GM12878 (cell line): ENCODE measurements around the gene PPP1R13B. TPM values are rescaled to one million over a fixed set of nuclear protein-coding genes. Genes with fewer than 3 reads are reported as not detected.

Source experiments
- CREB1 ChIP-seq: IDR thresholded peaks from 2 replicates; pipeline ENCODE4 v1.6.1; 2012; ENCODE audit warnings: low read depth, mild to moderate bottlenecking, inconsistent platforms
- EED ChIP-seq: sonication (generic); IDR thresholded peaks from 2 replicates; pipeline ENCODE4 v1.6.1; 2016; ENCODE audit warnings: antibody characterized with exemption, low read depth
- ESRRA ChIP-seq: IDR thresholded peaks from 2 replicates; pipeline ENCODE4 v1.6.1; 2012; ENCODE audit warnings: mild to moderate bottlenecking, low read length, improper control_type of control experiment
- FOXK2 ChIP-seq: fragments of 450-650 bp; IDR thresholded peaks from 2 replicates; pipeline ENCODE4 v1.6.1; 2017; ENCODE audit warnings: mild to moderate bottlenecking, moderate library complexity
- IKZF1 ChIP-seq: fragments of 450-650 bp; conservative IDR thresholded peaks from 2 replicates; pipeline ENCODE4 v1.6.1; 2017; ENCODE audit warnings: antibody characterized with exemption, mild to moderate bottlenecking
- MTA2 ChIP-seq: fragments of 450-650 bp; IDR thresholded peaks from 2 replicates; pipeline ENCODE4 v1.6.1; 2016; ENCODE audit warnings: low read depth, mild to moderate bottlenecking, moderate library complexity
- POLR2AphosphoS5 ChIP-seq: IDR thresholded peaks from 2 replicates; pipeline ENCODE4 v1.6.1; 2011; ENCODE audit warnings: mild to moderate bottlenecking, low read length, inconsistent platforms
- RAD51 ChIP-seq: fragments of 450-650 bp; IDR thresholded peaks from 2 replicates; pipeline ENCODE4 v1.6.1; 2016; ENCODE audit warnings: moderate library complexity, mild to moderate bottlenecking, inconsistent platforms
- SIN3A ChIP-seq: IDR thresholded peaks from 2 replicates; pipeline ENCODE4 v1.6.1; 2012; ENCODE audit warnings: low read depth, low read length, improper control_type of control experiment
- TCF7 ChIP-seq: IDR thresholded peaks from 2 replicates; pipeline ENCODE4 v1.6.1; 2014; ENCODE audit warnings: antibody characterized with exemption, borderline replicate concordance
- polyA plus RNA-seq, 11 experiments: library from polyadenylated mRNA; depleted of rRNA in 4 of 11; unstranded in 6 of 11; stranded (reverse) in 5 of 11; fragments of >200 nt; fragmentation: Nextera tagmentation in 4 of 11; fragmentation: Illumina TruSeq in 1 of 11; extraction: Ambion mirVana in 4 of 11; extraction: Trizol in 1 of 11; gene quantifications; 1 replicate in 1 of 11; 2 replicates in 10 of 11; pipeline versions ENCODE4 v1.2.1 to v1.2.3, GENCODE V29; 2011 to 2016; ENCODE audit warnings: inconsistent platforms in 2 of 11, missing spikeins in 2 of 11, low read depth in 1 of 11
- total RNA-seq, 4 experiments: library from RNA; depleted of rRNA in 3 of 4; stranded (reverse); fragments of >200 nt in 3 of 4; fragmentation: Illumina TruSeq in 1 of 4; extraction: Trizol in 1 of 4; gene quantifications; 2 replicates each; pipeline versions ENCODE4 v1.2.1 to v1.2.3, GENCODE V29; 2013 to 2021
- TF ChIP-seq, protein P1 (sequence below): fragments of 450-650 bp; IDR thresholded peaks from 2 replicates; pipeline ENCODE4 v1.6.1; 2018; ENCODE audit warnings: mild to moderate bottlenecking, low read depth, moderate library complexity; ENCODE audit not compliant: partially characterized antibody
- TF ChIP-seq, protein P2 (sequence below): fragments of 450-650 bp; IDR thresholded peaks from 2 replicates; pipeline ENCODE4 v1.6.1; 2014; ENCODE audit warnings: mild to moderate bottlenecking
- TF ChIP-seq, protein P3 (sequence below): fragments of 450-650 bp; IDR thresholded peaks from 2 replicates; pipeline ENCODE4 v1.6.1; 2018; ENCODE audit warnings: borderline replicate concordance, mild to moderate bottlenecking; ENCODE audit not compliant: partially characterized antibody
- TF ChIP-seq, protein P4 (sequence below): IDR thresholded peaks from 2 replicates; pipeline ENCODE4 v1.6.1; 2012; ENCODE audit warnings: improper control_type of control experiment, low read depth, low read length; ENCODE audit not compliant: insufficient replicate concordance
- TF ChIP-seq, protein P5 (sequence below): fragments of 450-650 bp; conservative IDR thresholded peaks from 2 replicates; pipeline ENCODE4 v1.6.1; 2017; ENCODE audit warnings: mild to moderate bottlenecking, moderate library complexity

PPP1R13B gene
- total and polyA plus RNA-seq, 10 of the 15 experiments (the other 5 are each of a cell fraction or from before 2014, with no cell fraction given) = 0.16 to 8.1 (median 3.2) TPM

DNA sequence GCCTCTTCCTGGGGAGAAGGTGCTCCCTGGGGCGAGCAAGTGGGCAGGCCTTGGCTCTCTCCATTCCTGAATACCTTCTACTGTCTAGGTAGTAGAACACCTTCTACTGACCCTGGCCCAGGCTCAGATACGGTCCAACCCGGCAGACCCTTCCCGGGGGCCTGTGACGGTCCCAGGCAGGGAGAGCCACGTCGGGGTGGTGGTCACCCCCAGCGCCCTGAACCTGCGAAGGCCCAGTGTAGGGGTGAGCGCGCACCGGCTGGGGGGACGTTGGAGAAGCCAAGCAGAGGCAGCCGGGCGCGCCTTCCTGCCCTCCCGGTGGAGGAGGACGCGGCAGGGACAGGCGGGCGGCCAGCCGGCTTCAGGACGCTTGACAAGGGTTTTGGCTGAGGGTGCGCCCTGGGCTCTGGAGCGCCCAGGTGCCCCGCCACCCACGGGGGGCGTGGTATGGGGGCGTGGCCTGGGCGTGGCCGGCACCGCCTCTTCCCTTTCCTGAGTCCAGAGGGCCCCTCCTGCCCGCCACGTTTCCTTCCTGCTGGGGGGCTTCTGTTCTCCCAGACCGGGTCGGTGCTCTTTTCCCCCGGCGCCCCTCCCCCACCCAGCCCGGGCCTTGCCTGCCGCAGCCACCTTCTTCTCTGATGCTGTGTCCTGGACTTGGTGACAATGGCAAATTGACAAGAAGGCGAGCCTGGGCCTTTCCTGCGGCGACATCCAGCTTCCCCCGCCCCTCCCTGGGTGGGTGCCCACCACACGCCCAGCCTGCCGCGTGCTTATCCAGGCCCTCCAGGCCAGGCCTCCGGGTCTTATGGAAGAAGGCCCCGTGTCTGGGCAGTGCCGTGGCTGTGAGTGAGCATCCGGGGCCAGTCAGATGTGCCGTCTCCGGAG is 24.5 kb upstream of the PPP1R13B start (continued):
- TF ChIP-seq, protein P1, sequence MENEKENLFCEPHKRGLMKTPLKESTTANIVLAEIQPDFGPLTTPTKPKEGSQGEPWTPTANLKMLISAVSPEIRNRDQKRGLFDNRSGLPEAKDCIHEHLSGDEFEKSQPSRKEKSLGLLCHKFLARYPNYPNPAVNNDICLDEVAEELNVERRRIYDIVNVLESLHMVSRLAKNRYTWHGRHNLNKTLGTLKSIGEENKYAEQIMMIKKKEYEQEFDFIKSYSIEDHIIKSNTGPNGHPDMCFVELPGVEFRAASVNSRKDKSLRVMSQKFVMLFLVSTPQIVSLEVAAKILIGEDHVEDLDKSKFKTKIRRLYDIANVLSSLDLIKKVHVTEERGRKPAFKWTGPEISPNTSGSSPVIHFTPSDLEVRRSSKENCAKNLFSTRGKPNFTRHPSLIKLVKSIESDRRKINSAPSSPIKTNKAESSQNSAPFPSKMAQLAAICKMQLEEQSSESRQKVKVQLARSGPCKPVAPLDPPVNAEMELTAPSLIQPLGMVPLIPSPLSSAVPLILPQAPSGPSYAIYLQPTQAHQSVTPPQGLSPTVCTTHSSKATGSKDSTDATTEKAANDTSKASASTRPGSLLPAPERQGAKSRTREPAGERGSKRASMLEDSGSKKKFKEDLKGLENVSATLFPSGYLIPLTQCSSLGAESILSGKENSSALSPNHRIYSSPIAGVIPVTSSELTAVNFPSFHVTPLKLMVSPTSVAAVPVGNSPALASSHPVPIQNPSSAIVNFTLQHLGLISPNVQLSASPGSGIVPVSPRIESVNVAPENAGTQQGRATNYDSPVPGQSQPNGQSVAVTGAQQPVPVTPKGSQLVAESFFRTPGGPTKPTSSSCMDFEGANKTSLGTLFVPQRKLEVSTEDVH = no peak
- TF ChIP-seq, protein P2, sequence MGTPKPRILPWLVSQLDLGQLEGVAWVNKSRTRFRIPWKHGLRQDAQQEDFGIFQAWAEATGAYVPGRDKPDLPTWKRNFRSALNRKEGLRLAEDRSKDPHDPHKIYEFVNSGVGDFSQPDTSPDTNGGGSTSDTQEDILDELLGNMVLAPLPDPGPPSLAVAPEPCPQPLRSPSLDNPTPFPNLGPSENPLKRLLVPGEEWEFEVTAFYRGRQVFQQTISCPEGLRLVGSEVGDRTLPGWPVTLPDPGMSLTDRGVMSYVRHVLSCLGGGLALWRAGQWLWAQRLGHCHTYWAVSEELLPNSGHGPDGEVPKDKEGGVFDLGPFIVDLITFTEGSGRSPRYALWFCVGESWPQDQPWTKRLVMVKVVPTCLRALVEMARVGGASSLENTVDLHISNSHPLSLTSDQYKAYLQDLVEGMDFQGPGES = no peak
- no peak for TF ChIP-seq CREB1
- no peak for TF ChIP-seq MTA2
- TF ChIP-seq, protein P3, sequence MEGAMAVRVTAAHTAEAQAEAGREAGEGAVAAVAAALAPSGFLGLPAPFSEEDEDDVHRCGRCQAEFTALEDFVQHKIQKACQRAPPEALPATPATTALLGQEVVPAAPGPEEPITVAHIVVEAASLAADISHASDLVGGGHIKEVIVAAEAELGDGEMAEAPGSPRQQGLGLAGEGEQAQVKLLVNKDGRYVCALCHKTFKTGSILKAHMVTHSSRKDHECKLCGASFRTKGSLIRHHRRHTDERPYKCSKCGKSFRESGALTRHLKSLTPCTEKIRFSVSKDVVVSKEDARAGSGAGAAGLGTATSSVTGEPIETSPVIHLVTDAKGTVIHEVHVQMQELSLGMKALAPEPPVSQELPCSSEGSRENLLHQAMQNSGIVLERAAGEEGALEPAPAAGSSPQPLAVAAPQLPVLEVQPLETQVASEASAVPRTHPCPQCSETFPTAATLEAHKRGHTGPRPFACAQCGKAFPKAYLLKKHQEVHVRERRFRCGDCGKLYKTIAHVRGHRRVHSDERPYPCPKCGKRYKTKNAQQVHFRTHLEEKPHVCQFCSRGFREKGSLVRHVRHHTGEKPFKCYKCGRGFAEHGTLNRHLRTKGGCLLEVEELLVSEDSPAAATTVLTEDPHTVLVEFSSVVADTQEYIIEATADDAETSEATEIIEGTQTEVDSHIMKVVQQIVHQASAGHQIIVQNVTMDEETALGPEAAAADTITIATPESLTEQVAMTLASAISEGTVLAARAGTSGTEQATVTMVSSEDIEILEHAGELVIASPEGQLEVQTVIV = no peak
- peak; percentile 42 for TF ChIP-seq IKZF1
- 0 out of 2 replicates have a peak, but pooled peaks have one; percentile 14 for TF ChIP-seq EED
- TF ChIP-seq, protein P4, sequence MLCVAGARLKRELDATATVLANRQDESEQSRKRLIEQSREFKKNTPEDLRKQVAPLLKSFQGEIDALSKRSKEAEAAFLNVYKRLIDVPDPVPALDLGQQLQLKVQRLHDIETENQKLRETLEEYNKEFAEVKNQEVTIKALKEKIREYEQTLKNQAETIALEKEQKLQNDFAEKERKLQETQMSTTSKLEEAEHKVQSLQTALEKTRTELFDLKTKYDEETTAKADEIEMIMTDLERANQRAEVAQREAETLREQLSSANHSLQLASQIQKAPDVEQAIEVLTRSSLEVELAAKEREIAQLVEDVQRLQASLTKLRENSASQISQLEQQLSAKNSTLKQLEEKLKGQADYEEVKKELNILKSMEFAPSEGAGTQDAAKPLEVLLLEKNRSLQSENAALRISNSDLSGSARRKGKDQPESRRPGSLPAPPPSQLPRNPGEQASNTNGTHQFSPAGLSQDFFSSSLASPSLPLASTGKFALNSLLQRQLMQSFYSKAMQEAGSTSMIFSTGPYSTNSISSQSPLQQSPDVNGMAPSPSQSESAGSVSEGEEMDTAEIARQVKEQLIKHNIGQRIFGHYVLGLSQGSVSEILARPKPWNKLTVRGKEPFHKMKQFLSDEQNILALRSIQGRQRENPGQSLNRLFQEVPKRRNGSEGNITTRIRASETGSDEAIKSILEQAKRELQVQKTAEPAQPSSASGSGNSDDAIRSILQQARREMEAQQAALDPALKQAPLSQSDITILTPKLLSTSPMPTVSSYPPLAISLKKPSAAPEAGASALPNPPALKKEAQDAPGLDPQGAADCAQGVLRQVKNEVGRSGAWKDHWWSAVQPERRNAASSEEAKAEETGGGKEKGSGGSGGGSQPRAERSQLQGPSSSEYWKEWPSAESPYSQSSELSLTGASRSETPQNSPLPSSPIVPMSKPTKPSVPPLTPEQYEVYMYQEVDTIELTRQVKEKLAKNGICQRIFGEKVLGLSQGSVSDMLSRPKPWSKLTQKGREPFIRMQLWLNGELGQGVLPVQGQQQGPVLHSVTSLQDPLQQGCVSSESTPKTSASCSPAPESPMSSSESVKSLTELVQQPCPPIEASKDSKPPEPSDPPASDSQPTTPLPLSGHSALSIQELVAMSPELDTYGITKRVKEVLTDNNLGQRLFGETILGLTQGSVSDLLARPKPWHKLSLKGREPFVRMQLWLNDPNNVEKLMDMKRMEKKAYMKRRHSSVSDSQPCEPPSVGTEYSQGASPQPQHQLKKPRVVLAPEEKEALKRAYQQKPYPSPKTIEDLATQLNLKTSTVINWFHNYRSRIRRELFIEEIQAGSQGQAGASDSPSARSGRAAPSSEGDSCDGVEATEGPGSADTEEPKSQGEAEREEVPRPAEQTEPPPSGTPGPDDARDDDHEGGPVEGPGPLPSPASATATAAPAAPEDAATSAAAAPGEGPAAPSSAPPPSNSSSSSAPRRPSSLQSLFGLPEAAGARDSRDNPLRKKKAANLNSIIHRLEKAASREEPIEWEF = no peak
- no peak for TF ChIP-seq SIN3A
- TF ChIP-seq, protein P5, sequence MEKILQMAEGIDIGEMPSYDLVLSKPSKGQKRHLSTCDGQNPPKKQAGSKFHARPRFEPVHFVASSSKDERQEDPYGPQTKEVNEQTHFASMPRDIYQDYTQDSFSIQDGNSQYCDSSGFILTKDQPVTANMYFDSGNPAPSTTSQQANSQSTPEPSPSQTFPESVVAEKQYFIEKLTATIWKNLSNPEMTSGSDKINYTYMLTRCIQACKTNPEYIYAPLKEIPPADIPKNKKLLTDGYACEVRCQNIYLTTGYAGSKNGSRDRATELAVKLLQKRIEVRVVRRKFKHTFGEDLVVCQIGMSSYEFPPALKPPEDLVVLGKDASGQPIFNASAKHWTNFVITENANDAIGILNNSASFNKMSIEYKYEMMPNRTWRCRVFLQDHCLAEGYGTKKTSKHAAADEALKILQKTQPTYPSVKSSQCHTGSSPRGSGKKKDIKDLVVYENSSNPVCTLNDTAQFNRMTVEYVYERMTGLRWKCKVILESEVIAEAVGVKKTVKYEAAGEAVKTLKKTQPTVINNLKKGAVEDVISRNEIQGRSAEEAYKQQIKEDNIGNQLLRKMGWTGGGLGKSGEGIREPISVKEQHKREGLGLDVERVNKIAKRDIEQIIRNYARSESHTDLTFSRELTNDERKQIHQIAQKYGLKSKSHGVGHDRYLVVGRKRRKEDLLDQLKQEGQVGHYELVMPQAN = 0 out of 2 replicates have a peak, but pooled peaks have one; percentile 23
- no peak for TF ChIP-seq POLR2AphosphoS5
- TF ChIP-seq RAD51 = no peak
- TF ChIP-seq TCF7 = no peak
- no peak for TF ChIP-seq FOXK2
- no peak for TF ChIP-seq ESRRA
